SK-N-SH (cell line): ENCODE results near the gene MRGPRG. TPM values are rescaled to one million over a fixed set of nuclear protein-coding genes. Genes with fewer than 3 reads are reported as not detected.

Experiments used
- CTCF ChIA-PET: fragments of 300-600, 350-600 bp; formaldehyde crosslinking; extraction: SDS; loops from one replicate; lab custom pipeline; 2021; lab: Yijun Ruan, JAX
- POLR2A ChIA-PET: fragments of 350-600 bp; sonication (Branson Sonifier 250); formaldehyde crosslinking; extraction: SDS; loops from one replicate; lab custom pipeline; 2020; ENCODE audit warnings: antibody characterized with exemption, inconsistent platforms; lab: Yijun Ruan, JAX
- DNase-seq: peaks from one replicate; pipeline ENCODE4 v3.0.0; 2012
- H2AFZ ChIP-seq: fragments of 200-600 bp; sonication (generic); 2 replicates; pipeline ENCODE4 v1.8.1; 2016; ENCODE audit warnings: antibody characterized with exemption, mild to moderate bottlenecking, low read depth
- H3F3A ChIP-seq: fragments of 200-600 bp; sonication (generic); replicated peaks from 2 replicates; pipeline ENCODE3; 2016; ENCODE audit warnings: antibody characterized with exemption, mild to moderate bottlenecking; ENCODE audit not compliant: insufficient read depth
- H3K27ac ChIP-seq, 2 experiments: fragments of 200-500 bp in 1 of 2; fragments of 200-600 bp in 1 of 2; sonication (Bioruptor generic) in 1 of 2; sonication (generic), shearing (Covaris generic) in 1 of 2; 2 replicates each; pipeline versions ENCODE4 v1.5.1 to v1.6.1; 2014 to 2016; ENCODE audit warnings: low read depth in 2 of 2, inconsistent platforms in 1 of 2, low read length in 1 of 2, mild to moderate bottlenecking in 1 of 2, mixed read lengths in 1 of 2
- H3K27me3 ChIP-seq: fragments of 200-600 bp; sonication (generic), shearing (Covaris generic); 2 replicates; pipeline ENCODE4 v1.6.1; 2016; ENCODE audit warnings: mixed run types; ENCODE audit not compliant: insufficient read depth
- H3K36me3 ChIP-seq, 2 experiments: fragments of 200-500 bp in 1 of 2; fragments of 200-600 bp in 1 of 2; sonication (Bioruptor generic) in 1 of 2; sonication (generic) in 1 of 2; replicated peaks in 1 of 2; 2 replicates each; pipeline versions ENCODE3 to v1.5.1; 2014 to 2016; ENCODE audit warnings: low read length in 1 of 2, mild to moderate bottlenecking in 1 of 2; ENCODE audit not compliant: insufficient read depth in 2 of 2, control insufficient read depth in 1 of 2
- H3K4me1 ChIP-seq, 2 experiments: fragments of 200-500 bp in 1 of 2; fragments of 200-600 bp in 1 of 2; sonication (Bioruptor generic) in 1 of 2; sonication (generic), shearing (Covaris generic) in 1 of 2; 2 replicates each; pipeline versions ENCODE4 v1.5.1 to v1.6.1; 2014 to 2016; ENCODE audit warnings: low read depth in 1 of 2, low read length in 1 of 2, mixed run types in 1 of 2; ENCODE audit not compliant: insufficient read depth in 2 of 2, control insufficient read depth in 1 of 2
- H3K4me2 ChIP-seq: fragments of 200-600 bp; sonication (generic), shearing (Covaris generic); 2 replicates; pipeline ENCODE4 v1.6.1; 2017; ENCODE audit warnings: mixed run types
- H3K4me3 ChIP-seq, 2 experiments: fragments of 200-500 bp in 1 of 2; fragments of 200-600 bp in 1 of 2; sonication (Bioruptor generic) in 1 of 2; sonication (generic), shearing (Covaris generic) in 1 of 2; 2 replicates each; pipeline versions ENCODE4 v1.5.1 to v1.8.1; 2014 to 2016; ENCODE audit warnings: low read depth in 2 of 2, inconsistent platforms in 1 of 2, low read length in 1 of 2, mild to moderate bottlenecking in 1 of 2, mixed read lengths in 1 of 2, moderate library complexity in 1 of 2
- H3K79me2 ChIP-seq: fragments of 200-600 bp; sonication (generic); 2 replicates; pipeline ENCODE4 v1.8.1; 2017; ENCODE audit warnings: mild to moderate bottlenecking; ENCODE audit not compliant: insufficient read depth
- H3K9ac ChIP-seq: fragments of 200-600 bp; sonication (generic); 2 replicates; pipeline ENCODE4 v1.6.1; 2017; ENCODE audit warnings: mixed run types
- H3K9me2 ChIP-seq: fragments of 200-600 bp; sonication (generic); 2 replicates; pipeline ENCODE4 v1.6.1; 2017; ENCODE audit warnings: mixed run types
- H3K9me3 ChIP-seq: fragments of 200-600 bp; sonication (generic); 2 replicates; pipeline ENCODE4 v1.6.1; 2017; ENCODE audit warnings: mixed run types, mild to moderate bottlenecking, moderate library complexity
- H4K20me1 ChIP-seq: fragments of 200-600 bp; sonication (generic); 2 replicates; pipeline ENCODE4 v1.6.1; 2017; ENCODE audit warnings: mild to moderate bottlenecking, mixed run types; ENCODE audit not compliant: insufficient read depth
- CHD2 ChIP-seq: fragments of 150-350 bp; IDR thresholded peaks from 2 replicates; pipeline ENCODE4 v1.6.1; 2018; ENCODE audit warnings: low read length; ENCODE audit not compliant: partially characterized antibody
- CTCF ChIP-seq: fragments of 200-600 bp; sonication (generic); IDR thresholded peaks from 2 replicates; pipeline ENCODE4 v1.6.1; 2017; ENCODE audit warnings: antibody characterized with exemption, mild to moderate bottlenecking, moderate library complexity
- EP300 ChIP-seq, 2 experiments: IDR thresholded peaks; 2 replicates each; pipeline versions ENCODE4 v1.4.0 to v1.6.1; 2012; ENCODE audit warnings: borderline replicate concordance in 1 of 2, low read depth in 1 of 2, low read length in 1 of 2
- EZH2phosphoT487 ChIP-seq: fragments of 200-600 bp; sonication (generic); IDR thresholded peaks from 2 replicates; pipeline ENCODE4 v1.6.1; 2017; ENCODE audit warnings: low read depth, mixed run types, mild to moderate bottlenecking, antibody characterized with exemption, moderate library complexity, borderline replicate concordance
- FOSL2 ChIP-seq: IDR thresholded peaks from 2 replicates; pipeline ENCODE4 v1.4.0; 2012; ENCODE audit warnings: low read depth, mild to moderate bottlenecking, moderate library complexity, borderline replicate concordance
- FOXJ3 ChIP-seq: sonication (generic); formaldehyde crosslinking; IDR thresholded peaks from 2 replicates; pipeline ENCODE4 v1.5.1; 2020; ENCODE audit warnings: mild to moderate bottlenecking, missing genetic modification reagents
- FOXM1 ChIP-seq: IDR thresholded peaks from 2 replicates; pipeline ENCODE4 v1.4.0; 2012; ENCODE audit warnings: low read depth, mild to moderate bottlenecking
- GABPA ChIP-seq: IDR thresholded peaks from 2 replicates; pipeline ENCODE4 v1.4.0; 2012; ENCODE audit warnings: low read depth, mild to moderate bottlenecking
- MEF2A ChIP-seq: IDR thresholded peaks from 2 replicates; pipeline ENCODE4 v1.4.0; 2012; ENCODE audit warnings: low read depth, borderline replicate concordance
- MXI1 ChIP-seq: IDR thresholded peaks from 2 replicates; pipeline ENCODE4 v1.6.1; 2012; ENCODE audit warnings: mild to moderate bottlenecking, low read depth, low read length, improper control_type of control experiment
- NRF1 ChIP-seq: IDR thresholded peaks from 2 replicates; pipeline ENCODE4 v1.6.1; 2012; ENCODE audit warnings: low read depth, mild to moderate bottlenecking, low read length
- RAD21 ChIP-seq: IDR thresholded peaks from 2 replicates; pipeline ENCODE4 v1.6.1; 2012; ENCODE audit warnings: mild to moderate bottlenecking, low read length
- REST ChIP-seq: IDR thresholded peaks from 2 replicates; pipeline ENCODE4 v1.6.1; 2012; ENCODE audit warnings: mild to moderate bottlenecking, low read depth, low read length, moderate library complexity
- RXRA ChIP-seq: IDR thresholded peaks from 2 replicates; pipeline ENCODE4 v1.4.0; 2012; ENCODE audit warnings: low read depth, mild to moderate bottlenecking, borderline replicate concordance
- TEAD4 ChIP-seq: IDR thresholded peaks from 2 replicates; pipeline ENCODE4 v1.4.0; 2012; ENCODE audit warnings: mild to moderate bottlenecking, borderline replicate concordance; ENCODE audit not compliant: insufficient read depth
- USF2 ChIP-seq: fragments of 150-350 bp; IDR thresholded peaks from 2 replicates; pipeline ENCODE4 v1.6.1; 2017; ENCODE audit warnings: antibody characterized with exemption, low read length, low read depth, borderline replicate concordance
- YY1 ChIP-seq: IDR thresholded peaks from 2 replicates; pipeline ENCODE4 v1.4.0; 2012; ENCODE audit warnings: low read depth, mild to moderate bottlenecking
- ZBTB33 ChIP-seq: IDR thresholded peaks from 2 replicates; pipeline ENCODE4 v1.4.0; 2012; ENCODE audit warnings: low read depth, borderline replicate concordance
- WGBS: methylation state at CpG from one replicate; pipeline ENCODE4 v1.1.6; 2017; ENCODE audit warnings: low lambda C conversion rate; 5-methylcytosine and 5-hydroxymethylcytosine counted together
- polyA plus RNA-seq, 3 experiments: library from polyadenylated mRNA; depleted of rRNA; stranded (reverse); fragments of >200 nt; gene quantifications; 2 replicates each; pipeline ENCODE4 v1.2.3, GENCODE V29; 2012

The MRGPRG gene
- polyA plus RNA-seq, 1 of the 3 experiments (the other 2 are of a cell fraction), result not detected

- no peak for TF ChIP-seq USF2
- no peak for TF ChIP-seq MEF2A
- TF ChIP-seq FOXJ3, result no peak
- TF ChIP-seq FOXM1, result no peak
- no peak for TF ChIP-seq NRF1
- TF ChIP-seq EZH2phosphoT487, result no peak
- TF ChIP-seq GABPA, result no peak
- no peak for TF ChIP-seq FOSL2
Observed at GRCh38 chr11:3225826-3226750, 7.5 kb upstream of the MRGPRG start (continued).

GRCh38 chr11:3225159-3225758 is 6.6 kb upstream of the MRGPRG start:
- H3K27me3 ChIP-seq, result no peaks in the 10 kb centered on the region
- H2AFZ ChIP-seq, result no peak overlapping the region
- no peaks in the 10 kb centered on the region for H3K36me3 ChIP-seq
- POLR2A ChIA-PET, result no interaction called here
- H3K4me1 ChIP-seq, result no peaks in the 10 kb centered on the region; a peak in 1 of 4 replicates
- H3K4me3 ChIP-seq, result no peak overlapping the region
- no peak overlapping the region for H3K9ac ChIP-seq
- 74% methylated on average over 12 of the region's 17 CpGs for WGBS
- H3K27ac ChIP-seq, result no peak overlapping the region
- no peaks in the 10 kb centered on the region for H3K9me2 ChIP-seq
- H3K4me2 ChIP-seq, result no peak overlapping the region
- no peaks in the 10 kb centered on the region for H4K20me1 ChIP-seq
- no peaks in the 10 kb centered on the region for H3K79me2 ChIP-seq
- H3K9me3 ChIP-seq, result no peaks in the 10 kb centered on the region
- CTCF ChIA-PET, result interaction anchor here (1.0 to 2.9 kb wide), 4 partner anchors 9 to 188 kb away, joined by 3 to 18 read pairs (median 8); no protein-coding TSS in a partner anchor
- H3F3A ChIP-seq, result no peaks in the 10 kb centered on the region
- DNase-seq, result peak; percentile 39
- no peak for TF ChIP-seq RAD21
- TF ChIP-seq MXI1, result no peak
- no peak for TF ChIP-seq ZBTB33
- no peak for TF ChIP-seq EP300 (IDR thresholded peaks at IDR 0.05; ENCODE audit: borderline replicate concordance in 1 of 2, low read depth in 1 of 2, low read length in 1 of 2)
- no peak for TF ChIP-seq CTCF
- no peak for TF ChIP-seq FOXM1
- no peak for TF ChIP-seq YY1
- TF ChIP-seq CHD2, result no peak
- TF ChIP-seq REST, result no peak
- no peak for TF ChIP-seq TEAD4
- TF ChIP-seq MEF2A, result no peak
- TF ChIP-seq USF2, result no peak
- no peak for TF ChIP-seq RXRA
